Measurements from ENCODE around the gene TIMP2.

The TIMP2 gene

GRCh38 chr17:78937561-78937960 lies 12.4 kb upstream of the TIMP2 start:
- DNase-seq (ENCODE audit: insufficient read length) (no peak), FAIRE-seq (no peak)
- no peak for TF ChIP-seq POLR2A (IDR thresholded peaks at IDR 0.05; ENCODE audit: low read depth, low read length)
- TF ChIP-seq TAF1 (IDR thresholded peaks at IDR 0.05; ENCODE audit: borderline replicate concordance, low read depth, low read length), result no peak
- TF ChIP-seq POLR2AphosphoS5 (IDR thresholded peaks at IDR 0.05; ENCODE audit: low read depth, low read length), result no peak

- no peak for FAIRE-seq
- no peak for DNase-seq (ENCODE audit: insufficient read length)
- no peak for TF ChIP-seq POLR2A (IDR thresholded peaks at IDR 0.05; ENCODE audit: low read depth, low read length)
These were observed 10.5 kb upstream of the TIMP2 start for GRCh38 chr17:78935419-78936323.

- FAIRE-seq (no peak), DNase-seq (ENCODE audit: insufficient read length) (no peak)
- no peak for TF ChIP-seq TAF1 (IDR thresholded peaks at IDR 0.05; ENCODE audit: borderline replicate concordance, low read depth, low read length)
- no peak for TF ChIP-seq POLR2A (IDR thresholded peaks at IDR 0.05; ENCODE audit: low read depth, low read length)
- TF ChIP-seq POLR2AphosphoS5 (IDR thresholded peaks at IDR 0.05; ENCODE audit: low read depth, low read length), result no peak
These were observed 9.7 kb upstream of the TIMP2 start for GRCh38 chr17:78934681-78935418.

DNA sequence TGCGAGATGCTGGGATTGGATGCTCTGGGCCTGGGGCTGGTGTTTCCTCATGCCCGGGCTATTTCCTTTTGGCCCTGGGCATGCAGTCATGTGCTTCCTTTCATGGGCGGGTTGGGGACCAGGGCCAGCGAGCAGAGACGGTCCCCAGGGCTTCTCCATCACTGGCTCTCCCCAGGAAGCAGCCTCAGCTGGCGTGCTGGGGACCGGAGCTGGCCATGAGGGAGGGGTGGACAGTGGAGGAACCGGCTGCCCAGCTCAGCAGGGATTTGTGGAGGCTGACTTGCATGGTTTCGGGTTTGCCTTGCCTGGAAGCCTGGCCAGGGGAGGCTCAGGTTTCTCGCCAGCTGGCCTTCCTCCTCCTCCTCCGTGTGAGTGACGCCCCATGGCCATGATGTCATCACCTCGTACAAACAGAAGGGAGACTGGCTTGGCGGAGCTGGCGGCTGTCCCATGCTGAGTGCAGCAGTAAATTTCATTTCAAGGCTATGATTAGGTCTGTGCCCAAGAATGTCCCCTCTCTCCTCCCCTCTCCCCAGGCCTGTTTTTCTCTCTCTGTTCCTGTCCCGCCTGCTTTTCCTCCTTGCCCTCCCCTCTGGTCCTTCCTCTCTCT lies 8.9 kb upstream of the TIMP2 start:
- no peak for TF ChIP-seq POLR2A (IDR thresholded peaks at IDR 0.05; ENCODE audit: low read depth, low read length)
- TF ChIP-seq TAF1 (IDR thresholded peaks at IDR 0.05; ENCODE audit: borderline replicate concordance, low read depth, low read length), result no peak
- no peak for TF ChIP-seq POLR2AphosphoS5 (IDR thresholded peaks at IDR 0.05; ENCODE audit: low read depth, low read length)
- FAIRE-seq (no peak), DNase-seq (ENCODE audit: insufficient read length) (no peak)

- peak; percentile 64 for DNase-seq (ENCODE audit: insufficient read length)
- peak; percentile 75 for FAIRE-seq
- no peak for TF ChIP-seq POLR2AphosphoS5 (IDR thresholded peaks at IDR 0.05; ENCODE audit: low read depth, low read length)
- TF ChIP-seq TAF1 (IDR thresholded peaks at IDR 0.05; ENCODE audit: borderline replicate concordance, low read depth, low read length), result no peak
- TF ChIP-seq POLR2A (IDR thresholded peaks at IDR 0.05; ENCODE audit: low read depth, low read length), result no peak
These were observed 8.1 kb upstream of the TIMP2 start for GRCh38 chr17:78933025-78933958.

DNA sequence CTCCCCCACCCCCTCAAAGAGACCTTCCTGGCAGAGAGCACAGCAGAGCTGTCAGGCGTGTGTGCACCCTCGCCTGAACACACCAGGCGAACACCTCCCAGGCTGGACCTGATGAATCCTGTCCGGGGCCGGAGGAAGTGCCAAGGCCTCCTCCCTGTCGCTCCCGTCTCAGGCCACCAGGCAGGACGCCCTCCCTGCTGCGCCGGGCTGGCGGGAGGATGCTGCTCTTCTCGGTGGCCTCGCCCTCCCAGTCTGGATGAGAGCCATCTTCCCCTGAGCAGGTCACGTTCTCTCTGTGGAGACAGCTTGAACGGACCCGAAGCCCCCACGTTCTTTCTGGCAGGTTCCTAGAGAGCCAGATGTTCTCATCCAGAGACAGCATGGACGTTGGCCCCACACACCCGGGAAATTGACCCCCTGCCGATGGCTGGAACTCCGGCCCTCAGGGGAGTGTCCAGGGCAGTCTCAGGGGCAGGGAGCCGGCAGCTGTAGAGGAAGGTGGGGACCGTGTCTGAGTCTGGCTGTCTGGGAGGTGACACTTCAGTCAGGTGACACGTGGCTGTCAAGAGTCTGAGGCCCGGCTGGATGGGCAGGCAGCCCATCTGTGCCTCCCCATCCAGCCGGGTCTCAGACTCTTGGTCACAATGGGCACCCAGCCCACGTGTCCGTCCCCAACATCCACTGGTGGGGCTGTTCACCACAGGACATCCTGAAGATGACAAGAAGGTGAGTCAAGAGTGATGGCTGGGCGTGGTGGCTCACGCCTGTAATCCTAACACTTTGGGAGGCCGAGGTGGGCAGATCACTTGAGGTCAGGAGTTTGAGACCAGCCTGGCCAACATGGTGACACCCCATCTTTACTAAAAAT lies 5.0 kb upstream of the TIMP2 start:
- DNase-seq (ENCODE audit: insufficient read length), result no peak
- no peak for FAIRE-seq
- TF ChIP-seq POLR2A (IDR thresholded peaks at IDR 0.05; ENCODE audit: low read depth, low read length) (no peak), POLR2AphosphoS5 (IDR thresholded peaks at IDR 0.05; ENCODE audit: low read depth, low read length) (no peak), TAF1 (IDR thresholded peaks at IDR 0.05; ENCODE audit: borderline replicate concordance, low read depth, low read length) (no peak)

- TF ChIP-seq TAF1 (IDR thresholded peaks at IDR 0.05; ENCODE audit: borderline replicate concordance, low read depth, low read length), result no peak
- DNase-seq (ENCODE audit: insufficient read length) (no peak), FAIRE-seq (no peak)
These were observed 722 bp upstream of the TIMP2 start for GRCh38 chr17:78925662-78926555.

GRCh38 chr17:78924481-78925151 lies 571 bp downstream of the TIMP2 start:
- DNase-seq (ENCODE audit: insufficient read length), result no peak
- no peak for FAIRE-seq
- TF ChIP-seq POLR2AphosphoS5 (IDR thresholded peaks at IDR 0.05; ENCODE audit: low read depth, low read length) (no peak), POLR2A (IDR thresholded peaks at IDR 0.05; ENCODE audit: low read depth, low read length) (no peak), TAF1 (IDR thresholded peaks at IDR 0.05; ENCODE audit: borderline replicate concordance, low read depth, low read length) (no peak)
